GM18867 (cell line): ENCODE measurements around the gene POLK.
A peak's percentile ranks its signal among the peaks of the same experiment; 100 is the strongest.
"Not testable (repeated sequence)": the region's sequence is repeated elsewhere in the genome, so short reads cannot be mapped to it uniquely, and the experiment has no call there.

ENCODE experiments used
- ATAC-seq: cut with Tn5 transposase; IDR thresholded peaks from one replicate; pipeline ENCODE4 v1.9.1; 2021; ENCODE audit warnings: mild to moderate bottlenecking, moderate library complexity; ENCODE audit not compliant: unreplicated experiment

The POLK gene

GRCh38 chr5:75511435-75512382 is at the start of gene POLK, which contains the start of gene CERT1:
POLK (plus strand) TSS chr5:75511891.
CERT1 (minus strand) TSS chr5:75511629; CDS start chr5:75511207, 422 bp downstream.
- peak; percentile 83 for ATAC-seq

DNA sequence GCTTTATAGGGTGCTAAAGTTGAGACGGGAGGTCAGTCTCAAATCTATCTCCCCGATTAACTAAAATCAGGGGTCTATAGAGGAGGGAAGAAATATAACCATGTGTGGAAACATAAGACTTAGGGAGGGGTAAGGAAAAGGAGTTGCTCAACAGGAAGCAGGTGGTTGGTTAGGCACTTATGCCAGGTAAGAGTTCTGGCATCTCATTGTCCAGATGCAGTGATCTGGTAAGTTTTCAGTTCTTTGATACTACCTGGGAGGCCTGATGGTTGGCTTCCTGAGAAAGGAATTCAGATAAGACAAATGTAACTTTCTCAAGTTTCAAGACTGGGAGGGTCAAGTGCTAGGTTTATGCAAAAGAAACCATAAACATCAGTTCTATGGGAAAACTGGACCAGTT is 48.0 kb upstream of the POLK start:
- no peak for ATAC-seq

GRCh38 chr5:75465480-75465879 is 46.2 kb upstream of the POLK start:
- no peak for ATAC-seq

- ATAC-seq = no peak
These were observed 45.5 kb upstream of the POLK start for GRCh38 chr5:75466006-75466716.

DNA sequence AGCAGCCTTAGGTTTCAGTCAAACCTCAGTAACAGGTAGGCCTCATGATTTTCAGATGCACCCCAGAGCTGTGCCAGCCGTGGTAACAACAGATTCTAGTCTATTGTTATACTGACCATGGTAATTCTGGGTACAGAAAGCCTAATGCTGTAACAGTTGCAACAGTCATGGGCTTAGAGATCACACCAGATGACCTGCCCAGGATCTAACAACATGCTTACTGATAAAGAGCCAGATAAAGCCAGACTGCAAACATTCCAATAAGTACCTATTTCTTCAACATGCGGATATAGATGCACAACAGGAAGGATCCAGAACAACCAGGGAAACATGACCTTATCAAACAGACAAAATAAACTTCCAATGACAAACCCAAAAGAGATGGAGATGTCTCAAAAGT is 43.1 kb upstream of the POLK start:
- no peak for ATAC-seq

- ATAC-seq = no peak
These were observed 42.7 kb upstream of the POLK start for GRCh38 chr5:75469017-75469416.

- no peak for ATAC-seq
These were observed 40.5 kb upstream of the POLK start for GRCh38 chr5:75471193-75471592.

GRCh38 chr5:75472973-75473372 is 38.7 kb upstream of the POLK start:
- ATAC-seq = no peak

DNA sequence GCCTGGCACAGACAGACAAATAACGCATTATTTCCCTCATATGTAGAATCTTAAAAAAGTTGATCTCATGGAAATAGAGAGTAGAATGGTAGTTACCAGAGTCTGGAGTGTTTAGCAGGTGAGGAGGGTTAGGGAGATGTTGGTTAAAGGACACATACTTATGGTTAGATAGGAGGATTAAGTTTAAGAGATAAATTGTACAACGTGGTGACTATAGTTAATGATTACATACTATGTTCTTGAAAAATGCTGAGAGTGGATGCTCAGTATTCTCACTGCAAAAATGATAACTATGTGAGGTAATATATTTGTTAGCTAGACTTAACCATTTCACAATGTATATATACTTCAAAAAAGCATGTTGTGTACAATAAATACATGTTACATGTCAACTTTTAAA is 38.2 kb upstream of the POLK start:
- ATAC-seq = no peak

DNA sequence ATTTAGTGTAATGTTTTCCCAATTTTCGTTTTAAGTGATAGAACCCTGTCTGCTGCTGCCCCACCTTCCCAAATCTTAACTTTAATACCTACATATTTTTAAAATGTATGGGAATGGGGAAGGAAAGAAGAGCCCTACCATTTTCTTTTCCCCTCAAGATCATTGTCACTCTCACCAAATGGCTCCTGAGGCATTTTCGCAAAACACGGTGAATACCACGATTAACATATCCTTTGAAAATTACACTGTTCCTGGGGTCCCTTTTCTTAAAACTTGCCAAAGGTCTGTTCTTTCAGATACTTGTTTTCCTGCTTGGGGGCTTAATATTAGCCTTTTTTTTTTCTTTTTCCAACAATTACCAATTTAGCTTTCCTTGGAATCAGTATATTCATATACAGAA is 36.3 kb upstream of the POLK start:
- no peak for ATAC-seq

DNA sequence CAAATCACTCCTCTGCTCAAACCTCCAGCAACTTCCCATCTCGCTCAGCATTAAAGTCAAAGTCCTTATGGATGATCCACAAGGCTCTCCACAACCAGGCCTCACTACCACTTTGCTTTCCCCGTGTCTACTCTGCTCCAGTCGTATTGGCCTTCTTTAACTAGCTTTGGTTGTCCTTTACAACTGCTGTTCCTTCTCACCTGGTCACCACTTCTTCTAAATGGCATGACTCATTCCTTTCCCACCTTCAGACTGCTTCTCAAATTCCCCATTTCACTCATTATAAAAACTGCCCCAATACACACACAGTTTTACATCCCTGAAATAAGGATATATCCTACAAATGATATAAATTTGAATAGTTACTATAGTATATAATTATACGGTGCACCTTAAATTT is 30.7 kb upstream of the POLK start:
- no peak for ATAC-seq

- ATAC-seq = no peak
These were observed 29.2 kb upstream of the POLK start for GRCh38 chr5:75482482-75482881.

- ATAC-seq = no peak
These were observed 27.1 kb upstream of the POLK start for GRCh38 chr5:75484605-75485004.

DNA sequence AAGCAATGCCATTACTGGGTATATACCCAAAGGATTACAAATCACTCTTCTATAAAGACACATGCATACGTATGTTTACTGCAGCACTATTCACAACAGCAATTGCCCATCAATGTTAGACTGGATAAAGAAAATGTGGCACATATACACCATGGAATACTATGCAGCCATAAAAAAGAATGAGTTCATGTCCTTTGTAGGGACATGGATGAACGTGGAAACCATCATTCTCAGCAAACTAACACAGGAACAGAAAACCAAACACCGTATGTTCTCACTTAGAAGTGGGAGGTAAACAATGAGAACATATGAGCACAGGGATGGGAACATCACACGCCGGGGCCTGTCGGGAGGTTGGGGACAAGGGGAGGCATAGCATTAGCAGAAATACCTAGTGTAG is 21.8 kb upstream of the POLK start:
- ATAC-seq = not testable (repeated sequence)

- ATAC-seq = no peak
These were observed 20.1 kb upstream of the POLK start for GRCh38 chr5:75491621-75492020.

GRCh38 chr5:75496026-75496425 is 15.7 kb upstream of the POLK start:
- no peak for ATAC-seq

DNA sequence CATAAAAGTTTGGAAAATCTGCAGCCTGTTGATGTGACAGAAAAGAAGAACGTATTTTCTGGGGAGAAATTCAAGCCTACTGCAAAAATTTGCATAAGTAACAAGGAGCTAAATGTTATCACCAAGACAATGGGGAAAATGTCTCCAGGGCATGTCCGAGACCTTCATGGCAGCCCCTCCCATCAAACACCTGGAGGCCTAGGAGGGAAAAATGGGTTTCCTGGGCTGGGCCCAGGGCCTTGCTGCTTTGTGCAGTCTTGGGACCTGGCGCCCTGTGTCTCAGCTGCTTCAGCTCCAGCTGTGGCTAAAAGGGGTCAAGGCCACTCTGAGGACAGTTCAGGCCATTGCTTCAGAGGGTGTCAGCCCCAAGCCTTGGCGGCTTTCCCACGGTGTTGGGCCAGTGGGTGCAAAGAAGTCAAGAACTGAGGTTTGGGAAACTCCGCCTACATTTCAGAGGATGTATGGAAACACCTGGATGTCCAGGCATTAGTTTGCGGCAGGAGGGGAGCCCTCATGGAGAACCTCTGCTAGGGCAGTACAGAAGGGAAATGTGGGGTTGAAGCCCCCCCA is 13.4 kb upstream of the POLK start:
- ATAC-seq = no peak

DNA sequence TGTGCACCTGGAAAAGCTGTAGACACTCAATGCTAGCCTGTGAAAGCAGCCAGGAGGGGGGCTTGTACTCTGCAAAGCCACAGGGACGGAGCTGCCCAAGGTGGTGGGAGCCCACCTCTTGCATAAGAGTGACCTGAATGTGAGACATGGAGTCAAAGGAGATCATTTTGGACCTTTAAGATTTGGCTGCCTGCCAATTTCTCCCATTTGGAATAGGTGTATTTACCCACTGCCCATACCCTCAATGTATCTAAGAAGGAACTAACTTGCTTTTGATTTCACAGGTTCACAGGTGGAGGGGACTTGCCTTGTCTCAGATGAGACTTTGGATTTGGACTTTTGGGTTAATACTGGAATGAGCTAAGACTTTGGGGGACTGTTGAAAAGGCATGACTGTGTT is 12.8 kb upstream of the POLK start:
- not testable (repeated sequence) for ATAC-seq

- ATAC-seq = not testable (repeated sequence)
These were observed 6.6 kb upstream of the POLK start for GRCh38 chr5:75505112-75505511.

GRCh38 chr5:75507841-75508240 is 3.9 kb upstream of the POLK start:
- no peak for ATAC-seq

- no peak for ATAC-seq
These were observed 2.1 kb upstream of the POLK start for GRCh38 chr5:75509546-75509945.

- ATAC-seq = no peak
These were observed 1.7 kb upstream of the POLK start for GRCh38 chr5:75509956-75510355.
